Neural crest cell (in vitro differentiated cells): ENCODE results near the gene POU2AF3. TPM values are rescaled to one million over a fixed set of nuclear protein-coding genes. Genes with fewer than 3 reads are reported as not detected.

Experiments used
- DNase-seq: peaks from one replicate; pipeline ENCODE4 v3.0.0; 2021; ENCODE audit warnings: low read depth, mixed read lengths, low spot score
- H3K27ac Mint-ChIP-seq: one replicate; pipeline ENCODE4 v1.8.0; 2021; ENCODE audit warnings: mild to moderate bottlenecking, mixed read lengths; ENCODE audit not compliant: unreplicated experiment
- H3K27me3 Mint-ChIP-seq: 2 replicates; pipeline ENCODE4 v1.8.0; 2021; ENCODE audit warnings: low read depth, mild to moderate bottlenecking, mixed read lengths
- H3K36me3 Mint-ChIP-seq: 2 replicates; pipeline ENCODE4 v1.8.0; 2021; ENCODE audit warnings: low read depth, mild to moderate bottlenecking, mixed read lengths
- H3K4me1 Mint-ChIP-seq: 2 replicates; pipeline ENCODE4 v1.8.0; 2021; ENCODE audit warnings: mixed read lengths
- H3K4me3 Mint-ChIP-seq: one replicate; pipeline ENCODE4 v1.8.0; 2021; ENCODE audit warnings: mild to moderate bottlenecking, mixed read lengths
- H3K9me3 Mint-ChIP-seq: 2 replicates; pipeline ENCODE4 v1.8.0; 2021; ENCODE audit warnings: mixed read lengths
- CTCF ChIP-seq: fragments of 200-600 bp; sonication (generic); conservative IDR thresholded peaks from 2 replicates; pipeline ENCODE4 v1.5.0; 2021; ENCODE audit warnings: antibody characterized with exemption, mild to moderate bottlenecking
- total RNA-seq: library from RNA; stranded (reverse); gene quantifications from 2 replicates; pipeline ENCODE4 v1.2.1, GENCODE V29; 2021

Gene POU2AF3
- total RNA-seq, 1 donor from 2014 or later: 0.61 TPM

GRCh38 chr11:111347723-111348115 is 49.4 kb downstream of the POU2AF3 start:
- no peak overlapping the region for H3K4me3 Mint-ChIP-seq
- no peaks in the 10 kb centered on the region for H3K36me3 Mint-ChIP-seq
- peaks cover 3% of the 10 kb centered on the region for H3K9me3 Mint-ChIP-seq
- DNase-seq: no peak
- no peaks in the 10 kb centered on the region for H3K4me1 Mint-ChIP-seq
- TF ChIP-seq CTCF: no peak
- H3K27ac Mint-ChIP-seq: no peak overlapping the region
- peaks cover 2% of the 10 kb centered on the region for H3K27me3 Mint-ChIP-seq

- H3K27ac Mint-ChIP-seq: no peak overlapping the region
- peaks cover 2% of the 10 kb centered on the region for H3K27me3 Mint-ChIP-seq
- DNase-seq: no peak
- no peak overlapping the region for H3K4me3 Mint-ChIP-seq
- peaks cover under 1% of the 10 kb centered on the region for H3K4me1 Mint-ChIP-seq
- peaks cover 3% of the 10 kb centered on the region for H3K9me3 Mint-ChIP-seq
- no peak for TF ChIP-seq CTCF
- H3K36me3 Mint-ChIP-seq: no peaks in the 10 kb centered on the region
These were observed 49.8 kb downstream of the POU2AF3 start for GRCh38 chr11:111348147-111348546.

- Mint-ChIP-seq H3K36me3 (no peaks in the 10 kb centered on the region), H3K4me1 (peaks cover 4% of the 10 kb centered on the region), H3K9me3 (no peaks in the 10 kb centered on the region), H3K27ac (no peak overlapping the region), H3K4me3 (no peak overlapping the region), H3K27me3 (no peaks in the 10 kb centered on the region)
- no peak for DNase-seq
- no peak for TF ChIP-seq CTCF
These were observed 50.9 kb downstream of the POU2AF3 start for GRCh38 chr11:111349191-111349695.

GRCh38 chr11:111350811-111351210 is 52.5 kb downstream of the POU2AF3 start:
- no peak for DNase-seq
- Mint-ChIP-seq H3K36me3 (no peaks in the 10 kb centered on the region), H3K27me3 (no peaks in the 10 kb centered on the region), H3K4me1 (peaks cover 4% of the 10 kb centered on the region), H3K4me3 (no peak overlapping the region), H3K9me3 (no peaks in the 10 kb centered on the region), H3K27ac (no peak overlapping the region)
- no peak for TF ChIP-seq CTCF

DNA sequence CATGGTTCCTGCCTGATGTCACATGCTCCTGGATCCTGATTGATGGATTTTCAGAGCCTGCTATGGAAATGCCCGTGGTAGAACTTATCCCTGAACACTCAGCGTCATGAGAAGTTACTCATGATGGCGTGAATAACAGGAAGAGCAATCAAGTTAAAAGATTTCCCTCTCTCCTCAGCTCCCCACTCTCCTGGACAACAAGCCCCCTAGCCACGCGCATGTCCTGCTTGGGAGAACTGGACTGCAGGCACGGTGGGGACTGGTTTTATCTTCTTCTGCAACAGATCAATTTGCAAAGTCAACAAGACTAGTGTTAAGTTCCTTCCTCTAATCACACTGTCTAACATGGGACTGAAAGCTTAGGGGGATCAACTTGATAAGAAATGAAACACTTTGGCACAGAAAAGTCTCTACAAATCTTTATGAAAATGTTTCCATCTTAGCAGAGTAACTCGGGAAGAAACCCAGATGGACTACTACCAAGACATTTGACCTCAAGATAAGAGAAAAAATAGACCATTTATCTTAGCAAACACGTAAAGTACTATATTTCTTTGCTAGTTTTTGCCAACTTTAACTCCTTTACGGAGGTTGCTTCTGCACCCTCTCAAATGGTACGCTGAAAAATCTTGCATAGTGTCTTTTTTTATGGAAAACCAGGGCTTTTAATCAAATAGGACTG is 53.2 kb downstream of the POU2AF3 start:
- no peak for TF ChIP-seq CTCF
- Mint-ChIP-seq H3K27me3 (no peaks in the 10 kb centered on the region), H3K36me3 (no peaks in the 10 kb centered on the region), H3K4me3 (no peak overlapping the region), H3K9me3 (no peaks in the 10 kb centered on the region), H3K4me1 (peaks cover 4% of the 10 kb centered on the region), H3K27ac (no peak overlapping the region)
- no peak for DNase-seq
